Right cardiac atrium (tissue), 5 donors: ENCODE measurements around the gene MRTFA. TPM values are rescaled to one million over a fixed set of nuclear protein-coding genes. Genes with fewer than 3 reads are reported as not detected.

Source experiments
- ATAC-seq, 2 donors: fragments of 200-7000 bp; cut with Tn5 transposase; one replicate each; pipeline versions ENCODE4 v1.8.0 to v1.9.1; 2020; ENCODE audit warnings: moderate library complexity in 2 of 2, mild to moderate bottlenecking in 1 of 2
- DNase-seq, 3 donors: peaks; one replicate each; pipeline ENCODE4 v3.0.0-alpha.2; 2020
- H3K27ac ChIP-seq: one replicate; pipeline ENCODE4 v1.5.1; 2013; ENCODE audit warnings: mild to moderate bottlenecking, low read length, control low read depth, moderate library complexity
- H3K27me3 ChIP-seq: one replicate; pipeline ENCODE4 v1.6.1; 2013; ENCODE audit not compliant: control insufficient read depth, insufficient read depth
- H3K4me1 ChIP-seq: one replicate; pipeline ENCODE4 v1.6.1; 2013; ENCODE audit warnings: low read length; ENCODE audit not compliant: control insufficient read depth, insufficient read depth
- H3K4me3 ChIP-seq: one replicate; pipeline ENCODE4 v1.5.1; 2013; ENCODE audit warnings: low read length, control low read depth
- H3K9me3 ChIP-seq: one replicate; pipeline ENCODE4 v1.6.1; 2013; ENCODE audit warnings: low read length; ENCODE audit not compliant: control insufficient read depth
- WGBS: extraction: QIAGEN DNeasy Blood & Tissue Kit; methylation state at CpG from one replicate; pipeline ENCODE4 v1.1.7; 2013; 5-methylcytosine and 5-hydroxymethylcytosine counted together
- intact Hi-C, 4 donors: fragments of 100-400 bp; cut with DNase I; formaldehyde crosslinking; loops; one replicate each; pipeline versions ENCODE4 v1.11.0 to v1.14.0; 2022 to 2023
- polyA plus RNA-seq: library from polyadenylated mRNA; stranded (reverse); fragments of 200-250 nt; gene quantifications from one replicate; pipeline ENCODE4 v1.2.3, GENCODE V29; 2013
- total RNA-seq, 4 donors: library from RNA; stranded (reverse); fragmentation: NEBNext Ultra II Directional; extraction: Animal tissue kit (Norgen Biotek cat#: 25700); gene quantifications; one replicate each; pipeline ENCODE4 v1.2.1, GENCODE V29; 2021
- donor health status: healthy with polysubstance abuse.
- donor health status: DM: no; HTN: yes; CAD: no.
- donor health status: DM: no; HTN: no; CAD: no.
- donor health status: DM: no; HTN: yes; CAD: no; lungs with severe emphysema.
- donor health status: DM: yes; HTN: yes; CAD: no.

Gene MRTFA
- total and polyA plus RNA-seq, 5 donors, result 22.2 to 40.2 (median 31.6) TPM

- WGBS, result 90% methylated on average over 4 of the region's 4 CpGs
- Histone ChIP-seq H3K4me3 (no peak overlapping the region), H3K4me1 (peaks cover 6% of the 10 kb centered on the region), H3K27me3 (no peaks in the 10 kb centered on the region), H3K9me3 (no peaks in the 10 kb centered on the region), H3K27ac (no peak overlapping the region)
- ATAC-seq (no peak), DNase-seq (no peak)
- intact Hi-C loops, result no loop called here
Measured at GRCh38 chr22:40476341-40476740, 160.2 kb downstream of the MRTFA start.

GRCh38 chr22:40473703-40474102 lies 162.8 kb downstream of the MRTFA start:
- no peak overlapping the region for H3K27ac ChIP-seq
- intact Hi-C loops, result no loop called here
- H3K27me3 ChIP-seq, result no peaks in the 10 kb centered on the region
- H3K4me3 ChIP-seq, result no peak overlapping the region
- ATAC-seq (no peak), DNase-seq (no peak)
- H3K4me1 ChIP-seq, result peaks cover 5% of the 10 kb centered on the region
- H3K9me3 ChIP-seq, result no peaks in the 10 kb centered on the region

GRCh38 chr22:40472579-40472978 lies 163.9 kb downstream of the MRTFA start:
- H3K27ac ChIP-seq, result no peak overlapping the region
- H3K4me3 ChIP-seq, result no peak overlapping the region
- H3K27me3 ChIP-seq, result no peaks in the 10 kb centered on the region
- ATAC-seq (no peak), DNase-seq (no peak)
- 92% methylated on average over 1 of the region's 1 CpG for WGBS
- peaks cover 2% of the 10 kb centered on the region for H3K4me1 ChIP-seq
- H3K9me3 ChIP-seq, result no peaks in the 10 kb centered on the region
- intact Hi-C loops, result no loop called here

- DNase-seq (no peak), ATAC-seq (no peak)
- no peak overlapping the region for H3K4me3 ChIP-seq
- intact Hi-C loops, result no loop called here
- H3K4me1 ChIP-seq, result peaks cover 2% of the 10 kb centered on the region
- WGBS, result 97% methylated on average over 2 of the region's 2 CpGs
- H3K27me3 ChIP-seq, result no peaks in the 10 kb centered on the region
- H3K9me3 ChIP-seq, result no peaks in the 10 kb centered on the region
- no peak overlapping the region for H3K27ac ChIP-seq
Measured at GRCh38 chr22:40472051-40472450, 164.5 kb downstream of the MRTFA start.

GRCh38 chr22:40469181-40469580 lies 167.3 kb downstream of the MRTFA start:
- no peak for ATAC-seq
- no peak overlapping the region for H3K27ac ChIP-seq
- 96% methylated on average over 5 of the region's 5 CpGs for WGBS
- H3K27me3 ChIP-seq, result no peaks in the 10 kb centered on the region
- intact Hi-C loops, result no loop called here
- no peak for DNase-seq
- H3K4me1 ChIP-seq, result no peaks in the 10 kb centered on the region
- no peak overlapping the region for H3K4me3 ChIP-seq
- no peaks in the 10 kb centered on the region for H3K9me3 ChIP-seq

- no peaks in the 10 kb centered on the region for H3K4me1 ChIP-seq
- no peaks in the 10 kb centered on the region for H3K27me3 ChIP-seq
- intact Hi-C loops, result no loop called here
- no peaks in the 10 kb centered on the region for H3K9me3 ChIP-seq
- ATAC-seq, result no peak
- no peak for DNase-seq
- no peak overlapping the region for H3K27ac ChIP-seq
- no peak overlapping the region for H3K4me3 ChIP-seq
Measured at GRCh38 chr22:40468616-40469015, 167.9 kb downstream of the MRTFA start.

GRCh38 chr22:40466976-40467375 lies 169.5 kb downstream of the MRTFA start:
- DNase-seq, result no peak
- H3K27me3 ChIP-seq, result no peaks in the 10 kb centered on the region
- 96% methylated on average over 1 of the region's 1 CpG for WGBS
- no peaks in the 10 kb centered on the region for H3K4me1 ChIP-seq
- intact Hi-C loops, result no loop called here
- no peaks in the 10 kb centered on the region for H3K9me3 ChIP-seq
- ATAC-seq, result no peak
- no peak overlapping the region for H3K4me3 ChIP-seq
- no peak overlapping the region for H3K27ac ChIP-seq

GRCh38 chr22:40463683-40464082 lies 172.8 kb downstream of the MRTFA start:
- DNase-seq, result no peak
- Histone ChIP-seq H3K27me3 (no peaks in the 10 kb centered on the region), H3K27ac (no peak overlapping the region), H3K4me3 (no peak overlapping the region), H3K4me1 (peaks cover under 1% of the 10 kb centered on the region), H3K9me3 (no peaks in the 10 kb centered on the region)
- intact Hi-C loops, result no loop called here
- ATAC-seq, result peak in 1 of 2 donors; percentile 37
- 85% methylated on average over 5 of the region's 5 CpGs for WGBS

GRCh38 chr22:40463017-40463631 lies 173.4 kb downstream of the MRTFA start:
- WGBS, result 72% methylated on average over 13 of the region's 13 CpGs

GRCh38 chr22:40462195-40462984 lies 174.1 kb downstream of the MRTFA start:
- no peaks in the 10 kb centered on the region for H3K9me3 ChIP-seq
- no peak overlapping the region for H3K27ac ChIP-seq
- no peaks in the 10 kb centered on the region for H3K27me3 ChIP-seq
- ATAC-seq (peak; percentile 35 to 39), DNase-seq (no peak)
- peaks cover 4% of the 10 kb centered on the region for H3K4me1 ChIP-seq
- intact Hi-C loops, result no loop called here
- WGBS, result 61% methylated on average over 7 of the region's 7 CpGs
- H3K4me3 ChIP-seq, result peak overlapping the region; percentile 36

More at GRCh38 chr22:40463017-40463631, 173.4 kb downstream of the MRTFA start:
- peaks cover 4% of the 10 kb centered on the region for H3K4me1 ChIP-seq
- DNase-seq (no peak), ATAC-seq (peak; percentile 35 to 55)
- intact Hi-C loops, result no loop called here
- peak overlapping the region; percentile 36 for H3K4me3 ChIP-seq
- H3K27me3 ChIP-seq, result no peaks in the 10 kb centered on the region
- no peak overlapping the region for H3K27ac ChIP-seq
- H3K9me3 ChIP-seq, result no peaks in the 10 kb centered on the region

GRCh38 chr22:40453671-40454070 lies 182.8 kb downstream of the MRTFA start:
- DNase-seq, result no peak
- Histone ChIP-seq H3K4me1 (peaks cover 21% of the 10 kb centered on the region), H3K27ac (no peak overlapping the region), H3K4me3 (no peak overlapping the region), H3K9me3 (no peaks in the 10 kb centered on the region), H3K27me3 (no peaks in the 10 kb centered on the region)
- intact Hi-C loops, result loop anchor here in 1 of 4 donors (5.0 kb wide), 1 partner anchor 34 kb away; no protein-coding TSS in a partner anchor
- ATAC-seq, result no peak
